T-helper 1 cell treated with Interleukin-12 subunit alpha and Interleukin-12 subunit beta and Interleukin-4 antibody, amounts not matched to agents 30 μg/mL and 1 μg/mL, for 36 hours (primary cell): Measurements from ENCODE around the gene GSTK1.
A peak's percentile ranks its signal among the peaks of the same experiment; 100 is the strongest.

ENCODE experiments used
- H3K27ac Mint-ChIP-seq: one replicate; pipeline ENCODE4 v1.8.0; 2021; ENCODE audit warnings: mild to moderate bottlenecking, mixed read lengths
- H3K27me3 Mint-ChIP-seq: one replicate; pipeline ENCODE4 v1.8.0; 2021; ENCODE audit warnings: low read depth, mixed read lengths
- H3K36me3 Mint-ChIP-seq: one replicate; pipeline ENCODE4 v1.8.0; 2021; ENCODE audit warnings: low read depth, mixed read lengths
- H3K4me1 Mint-ChIP-seq: one replicate; pipeline ENCODE4 v1.8.0; 2021; ENCODE audit warnings: low read depth, mixed read lengths
- H3K4me3 Mint-ChIP-seq: one replicate; pipeline ENCODE4 v1.8.0; 2021; ENCODE audit warnings: mild to moderate bottlenecking, moderate library complexity, mixed read lengths
- H3K9me3 Mint-ChIP-seq: one replicate; pipeline ENCODE4 v1.8.0; 2021; ENCODE audit warnings: mixed read lengths

GSTK1 gene

GRCh38 chr7:143271240-143271639 lies 8.0 kb downstream of the GSTK1 start:
- Mint-ChIP-seq H3K27me3 (no peaks in the 10 kb centered on the region), H3K27ac (no peak overlapping the region), H3K9me3 (no peaks in the 10 kb centered on the region), H3K36me3 (peaks cover 41% of the 10 kb centered on the region), H3K4me1 (peaks cover 28% of the 10 kb centered on the region), H3K4me3 (no peak overlapping the region)

- Mint-ChIP-seq H3K27me3 (no peaks in the 10 kb centered on the region), H3K4me3 (no peak overlapping the region), H3K9me3 (no peaks in the 10 kb centered on the region), H3K27ac (no peak overlapping the region), H3K4me1 (peaks cover 19% of the 10 kb centered on the region), H3K36me3 (peaks cover 36% of the 10 kb centered on the region)
Measured at GRCh38 chr7:143272871-143273270, 9.6 kb downstream of the GSTK1 start.

GRCh38 chr7:143279186-143280098 lies 16.2 kb downstream of the GSTK1 start:
- Mint-ChIP-seq H3K4me1 (peaks cover 35% of the 10 kb centered on the region), H3K9me3 (no peaks in the 10 kb centered on the region), H3K36me3 (no peaks in the 10 kb centered on the region), H3K27ac (peak overlapping the region; percentile 83), H3K4me3 (peak overlapping the region; percentile 56), H3K27me3 (no peaks in the 10 kb centered on the region)

GRCh38 chr7:143280160-143280559 lies 16.9 kb downstream of the GSTK1 start:
- Mint-ChIP-seq H3K27me3 (no peaks in the 10 kb centered on the region), H3K9me3 (no peaks in the 10 kb centered on the region), H3K4me3 (peak overlapping the region; percentile 56), H3K36me3 (no peaks in the 10 kb centered on the region), H3K4me1 (peaks cover 38% of the 10 kb centered on the region), H3K27ac (peak overlapping the region; percentile 83)

- Mint-ChIP-seq H3K4me3 (no peak overlapping the region), H3K4me1 (peaks cover 41% of the 10 kb centered on the region), H3K36me3 (no peaks in the 10 kb centered on the region), H3K27ac (peak overlapping the region; percentile 83), H3K27me3 (no peaks in the 10 kb centered on the region), H3K9me3 (no peaks in the 10 kb centered on the region)
Measured at GRCh38 chr7:143280566-143280965, 17.3 kb downstream of the GSTK1 start.

- Mint-ChIP-seq H3K27me3 (no peaks in the 10 kb centered on the region), H3K4me1 (peaks cover 42% of the 10 kb centered on the region), H3K9me3 (no peaks in the 10 kb centered on the region), H3K27ac (no peak overlapping the region), H3K36me3 (no peaks in the 10 kb centered on the region), H3K4me3 (no peak overlapping the region)
Measured at GRCh38 chr7:143281529-143281928, 18.3 kb downstream of the GSTK1 start.

- Mint-ChIP-seq H3K9me3 (peaks cover 6% of the 10 kb centered on the region), H3K27me3 (no peaks in the 10 kb centered on the region), H3K27ac (no peak overlapping the region), H3K4me3 (no peak overlapping the region), H3K4me1 (peaks cover 45% of the 10 kb centered on the region), H3K36me3 (no peaks in the 10 kb centered on the region)
Measured at GRCh38 chr7:143282124-143282523, 18.9 kb downstream of the GSTK1 start.

GRCh38 chr7:143283381-143283780 lies 20.1 kb downstream of the GSTK1 start:
- Mint-ChIP-seq H3K4me3 (peak overlapping the region; percentile 11), H3K27me3 (no peaks in the 10 kb centered on the region), H3K36me3 (peaks cover 2% of the 10 kb centered on the region), H3K27ac (peak overlapping the region; percentile 22), H3K9me3 (peaks cover 10% of the 10 kb centered on the region), H3K4me1 (peaks cover 49% of the 10 kb centered on the region)

GRCh38 chr7:143284591-143285469 lies 21.6 kb downstream of the GSTK1 start, which contains the start of gene TMEM139:
TMEM139 (plus strand) TSS chr7:143284958; CDS start chr7:143285958, 1,000 bp downstream.
- no peaks in the 10 kb centered on the region for H3K27me3 Mint-ChIP-seq
- peaks cover 49% of the 10 kb centered on the region for H3K4me1 Mint-ChIP-seq
- H3K36me3 Mint-ChIP-seq: peaks cover 12% of the 10 kb centered on the region
- peak within 1 kb of the TSS; percentile 22 for H3K27ac Mint-ChIP-seq
- peaks cover 10% of the 10 kb centered on the region for H3K9me3 Mint-ChIP-seq
- H3K4me3 Mint-ChIP-seq: no peak within 1 kb of the TSS

GRCh38 chr7:143285470-143285778 lies 22.2 kb downstream of the GSTK1 start:
- Mint-ChIP-seq H3K27me3 (no peaks in the 10 kb centered on the region), H3K9me3 (peaks cover 10% of the 10 kb centered on the region), H3K4me3 (no peak overlapping the region), H3K27ac (no peak overlapping the region), H3K36me3 (peaks cover 15% of the 10 kb centered on the region), H3K4me1 (peaks cover 49% of the 10 kb centered on the region)

GRCh38 chr7:143285806-143286521 lies 22.7 kb downstream of the GSTK1 start:
- no peak overlapping the region for H3K4me3 Mint-ChIP-seq
- H3K27ac Mint-ChIP-seq: no peak overlapping the region
- H3K36me3 Mint-ChIP-seq: peaks cover 20% of the 10 kb centered on the region
- peaks cover 10% of the 10 kb centered on the region for H3K9me3 Mint-ChIP-seq
- H3K27me3 Mint-ChIP-seq: no peaks in the 10 kb centered on the region
- peaks cover 49% of the 10 kb centered on the region for H3K4me1 Mint-ChIP-seq

GRCh38 chr7:143286522-143286890 lies 23.3 kb downstream of the GSTK1 start:
- Mint-ChIP-seq H3K27me3 (no peaks in the 10 kb centered on the region), H3K4me3 (no peak overlapping the region), H3K36me3 (peaks cover 25% of the 10 kb centered on the region), H3K4me1 (peaks cover 53% of the 10 kb centered on the region), H3K27ac (peak overlapping the region; percentile 34), H3K9me3 (peaks cover 10% of the 10 kb centered on the region)

GRCh38 chr7:143287339-143287934 lies 24.2 kb downstream of the GSTK1 start:
- H3K36me3 Mint-ChIP-seq: peaks cover 31% of the 10 kb centered on the region
- peak overlapping the region; percentile 94 for H3K4me3 Mint-ChIP-seq
- H3K4me1 Mint-ChIP-seq: peaks cover 51% of the 10 kb centered on the region
- peak overlapping the region; percentile 93 for H3K27ac Mint-ChIP-seq
- no peaks in the 10 kb centered on the region for H3K27me3 Mint-ChIP-seq
- peaks cover 10% of the 10 kb centered on the region for H3K9me3 Mint-ChIP-seq
